A673 (cell line): ENCODE measurements around the gene POLR3A. TPM values are rescaled to one million over a fixed set of nuclear protein-coding genes. Genes with fewer than 3 reads are reported as not detected.

Experiments
- BruUV-seq: library from RNA; stranded (reverse); fragments of 400-500 nt; replicated peaks from 2 replicates; lab custom pipeline; 2021; lab: Mats Ljungman, UMichigan
- CTCF ChIA-PET: fragments of 300-600 bp; sonication (Branson Sonifier 250); formaldehyde crosslinking; loops from one replicate; lab custom pipeline; 2022; ENCODE audit warnings: antibody characterized with exemption; lab: Charles Lee
- POLR2A ChIA-PET: fragments of 300-600 bp; sonication (Branson Sonifier 250); formaldehyde crosslinking; loops from one replicate; lab custom pipeline; 2022; ENCODE audit warnings: antibody characterized with exemption; ENCODE audit not compliant: low non-redundant PET; lab: Charles Lee
- DNase-seq: peaks from one replicate; pipeline ENCODE4 v3.0.0-alpha.2; 2015; ENCODE audit warnings: low spot score
- H3K27ac ChIP-seq: fragments of 200-600 bp; sonication (generic); 2 replicates; pipeline ENCODE4 v1.5.1; 2016; ENCODE audit warnings: mixed run types, low read depth, mild to moderate bottlenecking, mixed read lengths, antibody characterized with exemption, low read length; ENCODE audit not compliant: poor library complexity, severe bottlenecking
- H3K27me3 ChIP-seq: fragments of 200-600 bp; sonication (generic); replicated peaks from 2 replicates; pipeline ENCODE4 v1.6.1; 2017; ENCODE audit warnings: mixed run types, low read depth, mild to moderate bottlenecking, mixed read lengths, antibody characterized with exemption, low read length; ENCODE audit not compliant: insufficient read depth, poor library complexity
- H3K36me3 ChIP-seq: fragments of 200-600 bp; sonication (generic); 2 replicates; pipeline ENCODE4 v1.6.1; 2016; ENCODE audit warnings: mixed run types, mild to moderate bottlenecking, mixed read lengths, antibody characterized with exemption, low read length; ENCODE audit not compliant: insufficient read depth, poor library complexity, severe bottlenecking
- H3K4me1 ChIP-seq: fragments of 200-600 bp; sonication (generic); 2 replicates; pipeline ENCODE4 v1.6.1; 2017; ENCODE audit warnings: mixed run types, mild to moderate bottlenecking, mixed read lengths, antibody characterized with exemption, low read length; ENCODE audit not compliant: insufficient read depth, poor library complexity, severe bottlenecking
- H3K4me3 ChIP-seq: fragments of 200-600 bp; sonication (generic); 2 replicates; pipeline ENCODE4 v1.5.1; 2016; ENCODE audit warnings: low read depth, mixed run types, mild to moderate bottlenecking, mixed read lengths, low read length; ENCODE audit not compliant: poor library complexity, severe bottlenecking
- H3K9me3 ChIP-seq: fragments of 200-600 bp; sonication (generic); 2 replicates; pipeline ENCODE4 v1.6.1; 2016; ENCODE audit warnings: mixed run types, low read depth, mild to moderate bottlenecking, mixed read lengths, antibody characterized with exemption, low read length; ENCODE audit not compliant: poor library complexity, severe bottlenecking
- EZH2 ChIP-seq: fragments of 200-600 bp; sonication (generic); IDR thresholded peaks from 2 replicates; pipeline ENCODE4 v1.6.1; 2017; ENCODE audit warnings: borderline replicate concordance, low read depth, mild to moderate bottlenecking, mixed read lengths, antibody characterized with exemption, low read length; ENCODE audit not compliant: poor library complexity, severe bottlenecking
- intact Hi-C: fragments of 100-400 bp; cut with micrococcal nuclease; formaldehyde crosslinking; loops from one replicate; pipeline ENCODE4 v1.10.0; 2022; ENCODE audit not compliant: unreplicated experiment
- total RNA-seq: library from RNA; stranded (reverse); gene quantifications from 2 replicates; pipeline ENCODE4 v1.2.3, GENCODE V29; 2021
- TF ChIP-seq, protein P1 (sequence below): fragments of 300-800, 200-600 bp; sonication (generic); conservative IDR thresholded peaks from 2 replicates; pipeline ENCODE4 v1.5.1; 2017; ENCODE audit warnings: low read depth, mild to moderate bottlenecking, antibody characterized with exemption, low read length, moderate library complexity, mixed read lengths

The POLR3A gene
- total RNA-seq, 1 experiment from 2014 or later: 27.8 TPM

DNA sequence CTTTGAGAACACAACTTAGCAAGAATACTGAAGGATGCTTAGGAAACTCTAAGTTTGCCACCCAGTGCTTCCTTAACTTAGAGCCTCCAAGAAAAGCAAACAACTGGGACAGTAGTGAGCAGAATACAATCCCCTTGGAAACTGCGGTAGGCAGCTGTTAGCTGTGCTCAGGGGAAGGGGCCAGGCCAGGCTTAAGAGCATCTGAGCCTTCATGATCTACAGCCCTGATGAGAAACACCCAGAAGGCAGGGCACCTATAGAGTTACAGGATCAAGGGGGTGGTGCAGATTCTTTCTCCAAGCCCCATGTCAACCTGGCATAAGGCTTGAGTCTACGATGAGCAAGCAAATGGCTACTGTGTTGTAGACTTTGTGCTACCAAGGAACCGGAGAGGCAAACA lies 51.4 kb downstream of the POLR3A start:
- Histone ChIP-seq H3K27ac (no peak overlapping the region), H3K4me1 (peaks cover 2% of the 10 kb centered on the region), H3K4me3 (no peak overlapping the region), H3K27me3 (no peaks in the 10 kb centered on the region), H3K9me3 (no peaks in the 10 kb centered on the region), H3K36me3 (peaks cover 56% of the 10 kb centered on the region)
- ChIA-PET CTCF (no interaction called here), POLR2A (no interaction called here)
- no peak for DNase-seq
- intact Hi-C loops: no loop called here
- TF ChIP-seq EZH2: no peak
- TF ChIP-seq, protein P1, sequence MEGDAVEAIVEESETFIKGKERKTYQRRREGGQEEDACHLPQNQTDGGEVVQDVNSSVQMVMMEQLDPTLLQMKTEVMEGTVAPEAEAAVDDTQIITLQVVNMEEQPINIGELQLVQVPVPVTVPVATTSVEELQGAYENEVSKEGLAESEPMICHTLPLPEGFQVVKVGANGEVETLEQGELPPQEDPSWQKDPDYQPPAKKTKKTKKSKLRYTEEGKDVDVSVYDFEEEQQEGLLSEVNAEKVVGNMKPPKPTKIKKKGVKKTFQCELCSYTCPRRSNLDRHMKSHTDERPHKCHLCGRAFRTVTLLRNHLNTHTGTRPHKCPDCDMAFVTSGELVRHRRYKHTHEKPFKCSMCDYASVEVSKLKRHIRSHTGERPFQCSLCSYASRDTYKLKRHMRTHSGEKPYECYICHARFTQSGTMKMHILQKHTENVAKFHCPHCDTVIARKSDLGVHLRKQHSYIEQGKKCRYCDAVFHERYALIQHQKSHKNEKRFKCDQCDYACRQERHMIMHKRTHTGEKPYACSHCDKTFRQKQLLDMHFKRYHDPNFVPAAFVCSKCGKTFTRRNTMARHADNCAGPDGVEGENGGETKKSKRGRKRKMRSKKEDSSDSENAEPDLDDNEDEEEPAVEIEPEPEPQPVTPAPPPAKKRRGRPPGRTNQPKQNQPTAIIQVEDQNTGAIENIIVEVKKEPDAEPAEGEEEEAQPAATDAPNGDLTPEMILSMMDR: no peak
- no TSS peak for BruUV-seq

DNA sequence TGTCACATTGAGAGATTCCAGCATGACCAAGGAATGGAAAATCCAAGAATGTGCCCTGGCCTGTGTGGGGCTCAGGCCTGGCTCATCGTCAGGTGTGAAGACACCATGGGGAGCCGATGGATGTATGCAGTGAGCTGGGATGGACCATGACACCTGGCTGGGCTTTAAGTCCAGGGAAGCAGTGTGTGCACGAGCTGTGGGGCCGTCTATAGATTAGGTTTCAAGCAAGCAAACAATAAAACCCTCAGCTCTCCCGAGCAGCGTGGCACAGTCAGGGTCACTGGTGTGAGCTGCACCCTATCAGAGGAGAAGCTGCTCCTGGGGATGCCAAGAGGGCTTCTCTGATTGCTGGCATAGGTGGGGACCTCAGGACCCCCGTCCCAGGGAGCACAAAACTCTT lies 52.3 kb downstream of the POLR3A start:
- no peak for TF ChIP-seq EZH2
- TF ChIP-seq, protein P1: no peak
- POLR2A ChIA-PET: no interaction called here
- Histone ChIP-seq H3K27ac (no peak overlapping the region), H3K27me3 (no peaks in the 10 kb centered on the region), H3K4me1 (no peaks in the 10 kb centered on the region), H3K9me3 (no peaks in the 10 kb centered on the region), H3K4me3 (no peak overlapping the region), H3K36me3 (peaks cover 47% of the 10 kb centered on the region)
- no peak for DNase-seq
- intact Hi-C loops: no loop called here
- BruUV-seq: no TSS peak
- CTCF ChIA-PET: no interaction called here

DNA sequence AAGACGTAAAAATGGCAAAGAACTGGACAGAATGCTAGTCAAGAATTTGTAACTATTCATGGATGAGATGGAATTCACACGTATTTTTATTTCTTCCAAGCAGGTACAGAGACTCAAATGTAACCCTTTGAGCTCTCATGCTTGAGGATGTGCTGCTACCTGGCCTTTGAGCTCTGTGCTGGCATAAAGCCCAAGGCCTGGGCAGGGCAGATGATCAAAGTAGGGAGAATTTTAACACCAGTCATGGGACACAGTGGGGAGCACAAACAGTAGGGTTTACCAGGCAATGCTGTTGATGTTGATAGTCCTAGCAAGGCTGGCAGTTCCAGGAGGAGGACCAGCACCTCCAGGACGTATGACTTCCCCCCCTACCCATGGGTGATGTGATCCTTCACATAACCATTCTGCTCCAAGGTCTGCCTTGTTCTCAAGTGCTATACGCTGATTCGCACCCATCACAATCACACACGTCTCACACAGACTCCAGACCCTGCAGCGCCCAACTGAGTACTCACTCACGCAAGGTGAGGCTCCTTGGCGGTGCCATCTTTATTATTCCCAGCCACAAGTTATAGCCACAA lies 54.1 kb downstream of the POLR3A start:
- Histone ChIP-seq H3K4me3 (no peak overlapping the region), H3K4me1 (peaks cover 5% of the 10 kb centered on the region), H3K27ac (no peak overlapping the region), H3K9me3 (no peaks in the 10 kb centered on the region), H3K36me3 (peaks cover 31% of the 10 kb centered on the region), H3K27me3 (no peaks in the 10 kb centered on the region)
- TF ChIP-seq, protein P1: no peak
- TF ChIP-seq EZH2: no peak
- ChIA-PET POLR2A (interaction anchor here (0.7 kb wide), 1 partner anchor 37 kb away, joined by 3 read pairs; no protein-coding TSS in a partner anchor), CTCF (interaction anchor here (1.1 to 1.7 kb wide), 2 partner anchors 128 to 138 kb away, joined by 3 to 4 read pairs; no protein-coding TSS in a partner anchor)
- no peak for DNase-seq
- no TSS peak for BruUV-seq
- intact Hi-C loops: no loop called here
